Vagina (tissue), 1 donor: ENCODE measurements around the gene TMEM135. TPM values are rescaled to one million over a fixed set of nuclear protein-coding genes. Genes with fewer than 3 reads are reported as not detected.

Experiments used
- total RNA-seq: library from RNA; depleted of rRNA; stranded (reverse); fragments of >200 nt; gene quantifications from one replicate; pipeline ENCODE4 v1.2.3, GENCODE V29; 2016

The TMEM135 gene
- total RNA-seq, 1 donor from 2014 or later: 17.2 TPM

Other genes starting within 250 kb of the TMEM135 start
- 40.3 TPM for gene PRSS23, start 237.4 kb upstream of the TMEM135 start, total RNA-seq
- 47.1 TPM for gene FZD4, start 82.5 kb upstream of the TMEM135 start, total RNA-seq